Mammary epithelial cell (primary cell): ENCODE data around the gene CRB2.

ENCODE experiments used
- EZH2 ChIP-seq: IDR thresholded peaks from 2 replicates; pipeline ENCODE4 v1.6.1; 2012; ENCODE audit warnings: low read length, inconsistent platforms, borderline replicate concordance
- TF ChIP-seq, protein P1 (sequence below), 2 donors: IDR thresholded peaks in 1 of 2; conservative IDR thresholded peaks in 1 of 2; 2 replicates each; pipeline ENCODE4 v1.5.1; 2011 to 2012; ENCODE audit warnings: inconsistent platforms in 2 of 2, low read length in 2 of 2, mild to moderate bottlenecking in 2 of 2, control low read depth in 1 of 2, low read depth in 1 of 2; ENCODE audit not compliant: insufficient read depth in 1 of 2; ENCODE audit errors: extremely low read depth in 1 of 2

GRCh38 chr9:123418052-123418430, 62.0 kb downstream of the CRB2 start:
- TF ChIP-seq, protein P1, sequence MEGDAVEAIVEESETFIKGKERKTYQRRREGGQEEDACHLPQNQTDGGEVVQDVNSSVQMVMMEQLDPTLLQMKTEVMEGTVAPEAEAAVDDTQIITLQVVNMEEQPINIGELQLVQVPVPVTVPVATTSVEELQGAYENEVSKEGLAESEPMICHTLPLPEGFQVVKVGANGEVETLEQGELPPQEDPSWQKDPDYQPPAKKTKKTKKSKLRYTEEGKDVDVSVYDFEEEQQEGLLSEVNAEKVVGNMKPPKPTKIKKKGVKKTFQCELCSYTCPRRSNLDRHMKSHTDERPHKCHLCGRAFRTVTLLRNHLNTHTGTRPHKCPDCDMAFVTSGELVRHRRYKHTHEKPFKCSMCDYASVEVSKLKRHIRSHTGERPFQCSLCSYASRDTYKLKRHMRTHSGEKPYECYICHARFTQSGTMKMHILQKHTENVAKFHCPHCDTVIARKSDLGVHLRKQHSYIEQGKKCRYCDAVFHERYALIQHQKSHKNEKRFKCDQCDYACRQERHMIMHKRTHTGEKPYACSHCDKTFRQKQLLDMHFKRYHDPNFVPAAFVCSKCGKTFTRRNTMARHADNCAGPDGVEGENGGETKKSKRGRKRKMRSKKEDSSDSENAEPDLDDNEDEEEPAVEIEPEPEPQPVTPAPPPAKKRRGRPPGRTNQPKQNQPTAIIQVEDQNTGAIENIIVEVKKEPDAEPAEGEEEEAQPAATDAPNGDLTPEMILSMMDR (conservative IDR thresholded peaks at IDR 0.05 in 1 of 2, IDR thresholded peaks at IDR 0.05 in 1 of 2; ENCODE audit: extremely low read depth in 1 of 2, insufficient read depth in 1 of 2, low read depth in 1 of 2, low read length in 2 of 2), result no peak
- no peak for TF ChIP-seq EZH2
